Right lobe of liver (tissue), 4 donors: Measurements from ENCODE around the gene MAPK8.

ENCODE experiments used
- POLR2A ChIP-seq: fragments of 450-650 bp; IDR thresholded peaks from one replicate; pipeline ENCODE4 v1.6.1; 2017; ENCODE audit warnings: antibody characterized with exemption, mild to moderate bottlenecking
- TF ChIP-seq, protein P1 (sequence below), 4 donors: fragments of 200-600 bp in 3 of 4; fragments of 450-650 bp in 1 of 4; IDR thresholded peaks; one replicate each; pipeline versions ENCODE4 v1.5.1 to v1.8.0; 2016 to 2022; ENCODE audit warnings: antibody characterized with exemption in 4 of 4, mild to moderate bottlenecking in 2 of 4
- donor health status: DM: no; HTN: no; CAD: no.
- donor health status: DM: no; HTN: no; CAD: no.
- donor health status: DM: no; HTN: yes; CAD: no.

DNA sequence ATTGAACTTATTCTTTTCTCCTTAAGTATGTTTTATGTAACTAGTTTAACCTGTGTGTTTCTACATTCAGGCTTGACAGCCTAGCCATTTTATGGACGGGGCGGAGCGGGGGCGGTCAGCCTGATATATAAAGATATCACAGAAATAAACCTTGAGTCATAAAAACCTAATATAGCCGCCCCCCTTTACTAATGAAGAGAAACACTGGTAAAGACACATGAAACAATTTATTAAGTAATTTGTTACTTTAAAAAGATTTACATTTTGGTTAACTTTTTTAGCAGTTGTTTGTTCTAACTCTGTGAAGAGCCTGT, 84.0 kb downstream of the MAPK8 start:
- TF ChIP-seq, protein P1, sequence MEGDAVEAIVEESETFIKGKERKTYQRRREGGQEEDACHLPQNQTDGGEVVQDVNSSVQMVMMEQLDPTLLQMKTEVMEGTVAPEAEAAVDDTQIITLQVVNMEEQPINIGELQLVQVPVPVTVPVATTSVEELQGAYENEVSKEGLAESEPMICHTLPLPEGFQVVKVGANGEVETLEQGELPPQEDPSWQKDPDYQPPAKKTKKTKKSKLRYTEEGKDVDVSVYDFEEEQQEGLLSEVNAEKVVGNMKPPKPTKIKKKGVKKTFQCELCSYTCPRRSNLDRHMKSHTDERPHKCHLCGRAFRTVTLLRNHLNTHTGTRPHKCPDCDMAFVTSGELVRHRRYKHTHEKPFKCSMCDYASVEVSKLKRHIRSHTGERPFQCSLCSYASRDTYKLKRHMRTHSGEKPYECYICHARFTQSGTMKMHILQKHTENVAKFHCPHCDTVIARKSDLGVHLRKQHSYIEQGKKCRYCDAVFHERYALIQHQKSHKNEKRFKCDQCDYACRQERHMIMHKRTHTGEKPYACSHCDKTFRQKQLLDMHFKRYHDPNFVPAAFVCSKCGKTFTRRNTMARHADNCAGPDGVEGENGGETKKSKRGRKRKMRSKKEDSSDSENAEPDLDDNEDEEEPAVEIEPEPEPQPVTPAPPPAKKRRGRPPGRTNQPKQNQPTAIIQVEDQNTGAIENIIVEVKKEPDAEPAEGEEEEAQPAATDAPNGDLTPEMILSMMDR (IDR thresholded peaks at IDR 0.05) = no peak
- no peak for TF ChIP-seq POLR2A
